HG02870 (cell line): Measurements from ENCODE around the gene GNL3L.
"Not testable (repeated sequence)": the region's sequence is repeated elsewhere in the genome, so short reads cannot be mapped to it uniquely, and the experiment has no call there.

Experiments used
- ATAC-seq: cut with Tn5 transposase; IDR thresholded peaks from one replicate; pipeline ENCODE4 v1.9.1; 2021; ENCODE audit warnings: mild to moderate bottlenecking, moderate library complexity; ENCODE audit not compliant: unreplicated experiment

The GNL3L gene

GRCh38 chrX:54529552-54530356 is at the start of gene GNL3L:
Gene GNL3L (plus strand): TSS chrX:54530219. CDS start chrX:54532567, 2,348 bp downstream.
- ATAC-seq: peak; percentile 73

GRCh38 chrX:54482839-54483593 is 47.0 kb upstream of the GNL3L start:
- no peak for ATAC-seq

- ATAC-seq: no peak
Measured at GRCh38 chrX:54483946-54484345, 46.1 kb upstream of the GNL3L start.

- no peak for ATAC-seq
Measured at GRCh38 chrX:54484666-54485065, 45.4 kb upstream of the GNL3L start.

- ATAC-seq: not testable (repeated sequence)
Measured at GRCh38 chrX:54489819-54490218, 40.2 kb upstream of the GNL3L start.

- no peak for ATAC-seq
Measured at GRCh38 chrX:54492340-54492739, 37.7 kb upstream of the GNL3L start.

- ATAC-seq: no peak
Measured at GRCh38 chrX:54494166-54494988, 35.6 kb upstream of the GNL3L start.

GRCh38 chrX:54494989-54495813 is 34.8 kb upstream of the GNL3L start:
- ATAC-seq: no peak

GRCh38 chrX:54495814-54496516 is 34.1 kb upstream of the GNL3L start, which contains the start of gene FGD1:
Gene FGD1 (minus strand): TSS chrX:54496234. CDS start chrX:54495432, 802 bp downstream.
- no peak for ATAC-seq

- ATAC-seq: no peak
Measured at GRCh38 chrX:54496517-54496852, 33.5 kb upstream of the GNL3L start.

- ATAC-seq: no peak
Measured at GRCh38 chrX:54496936-54497335, 33.1 kb upstream of the GNL3L start.

- no peak for ATAC-seq
Measured at GRCh38 chrX:54509400-54509799, 20.6 kb upstream of the GNL3L start.

- ATAC-seq: no peak
Measured at GRCh38 chrX:54529151-54529550, 868 bp upstream of the GNL3L start.

- ATAC-seq: peak; percentile 24
Measured at GRCh38 chrX:54530357-54530900, 410 bp downstream of the GNL3L start.

- no peak for ATAC-seq
Measured at GRCh38 chrX:54534271-54534670, 4.3 kb downstream of the GNL3L start.

GRCh38 chrX:54540289-54540688 is 10.3 kb downstream of the GNL3L start:
- no peak for ATAC-seq

- ATAC-seq: not testable (repeated sequence)
Measured at GRCh38 chrX:54542239-54542638, 12.2 kb downstream of the GNL3L start.

- no peak for ATAC-seq
Measured at GRCh38 chrX:54550821-54551220, 20.8 kb downstream of the GNL3L start.

- no peak for ATAC-seq
Measured at GRCh38 chrX:54551801-54552200, 21.8 kb downstream of the GNL3L start.
